Body of pancreas (tissue), 4 donors: ENCODE data around the gene PACSIN2. TPM values are rescaled to one million over a fixed set of nuclear protein-coding genes. Genes with fewer than 3 reads are reported as not detected.
A peak's percentile ranks its signal among the peaks of the same experiment; 100 is the strongest.

ENCODE experiments used
- ATAC-seq: fragments of 150-250 bp; one replicate; pipeline ENCODE4 v1.9.1; 2016
- DNase-seq, 4 donors: peaks; one replicate each; pipeline ENCODE4 v3.0.0-alpha.2; 2019
- H3K27ac ChIP-seq, 4 donors: fragments of 200-600 bp; sonication (generic); 1 replicate in 3 of 4; 2 replicates in 1 of 4; pipeline versions ENCODE4 v1.5.1 to v1.6.1; 2016 to 2019; ENCODE audit warnings: mild to moderate bottlenecking in 1 of 4, mixed read lengths in 1 of 4, moderate library complexity in 1 of 4
- H3K27me3 ChIP-seq, 2 donors: fragments of 200-600 bp; sonication (generic); one replicate each; pipeline ENCODE4 v1.6.0; 2016; ENCODE audit warnings: mild to moderate bottlenecking in 1 of 2
- H3K36me3 ChIP-seq, 2 donors: fragments of 200-600 bp; sonication (generic); replicated peaks in 1 of 2; 2 replicates each; pipeline ENCODE4 v1.5.1; 2016; ENCODE audit warnings: low read depth in 2 of 2; ENCODE audit not compliant: insufficient read depth in 1 of 2
- H3K4me1 ChIP-seq: fragments of 200-600 bp; sonication (generic); one replicate; pipeline ENCODE4 v1.6.0; 2016
- H3K4me3 ChIP-seq, 2 donors: fragments of 200-600 bp; sonication (generic); 1 replicate in 1 of 2; 2 replicates in 1 of 2; pipeline ENCODE4 v1.5.1; 2016 to 2019
- H3K9me3 ChIP-seq, 3 donors: fragments of 200-600 bp; sonication (generic); 1 replicate in 2 of 3; 2 replicates in 1 of 3; pipeline ENCODE4 v1.5.1; 2016
- POLR2A ChIP-seq, 3 donors: fragments of 450-650 bp; IDR thresholded peaks; one replicate each; pipeline ENCODE4 v1.6.1; 2016; ENCODE audit warnings: antibody characterized with exemption in 3 of 3, mild to moderate bottlenecking in 2 of 3
- WGBS, 2 donors: methylation state at CpG; one replicate each; pipeline ENCODE4 v1.1.5; 2017; 5-methylcytosine and 5-hydroxymethylcytosine counted together
- intact Hi-C: fragments of 100-400 bp; cut with DNase I; formaldehyde crosslinking; loops from one replicate; pipeline ENCODE4 v1.15.1; 2023
- total RNA-seq, 2 donors: library from RNA; depleted of rRNA; stranded (reverse); fragments of >200 nt; gene quantifications; one replicate each; pipeline ENCODE4 v1.1.0, GENCODE V29; 2016
- TF ChIP-seq, protein P1 (sequence below), 7 experiments: fragments of 450-650 bp in 4 of 7; fragments of 200-600 bp in 3 of 7; sonication (generic) in 3 of 7; IDR thresholded peaks; one replicate each; pipeline ENCODE4 v1.5.1; 2016 to 2019; ENCODE audit warnings: antibody characterized with exemption in 7 of 7

PACSIN2 gene
- total RNA-seq, 2 donors from 2014 or later = 117 to 118 TPM

DNA sequence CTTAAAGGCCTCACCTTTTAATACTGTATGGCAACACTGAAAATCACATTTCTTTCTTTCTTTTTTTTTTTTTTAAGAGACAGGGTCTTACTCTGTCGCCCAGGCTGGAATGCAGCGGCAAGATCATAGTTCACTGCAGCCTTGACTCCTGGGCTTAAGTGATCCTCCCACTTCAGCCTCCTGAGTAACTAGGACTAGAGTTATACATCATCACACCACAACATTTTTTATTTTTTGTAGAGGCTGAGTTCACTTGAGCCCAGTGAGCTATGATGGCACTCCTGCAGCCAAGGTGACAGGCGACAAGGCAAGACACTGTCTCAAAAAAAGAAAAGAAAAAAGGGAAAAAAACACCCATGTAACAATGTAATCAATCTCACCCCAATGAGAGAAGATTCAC is 167.8 kb downstream of the PACSIN2 start:
- Histone ChIP-seq H3K9me3 (no peaks in the 10 kb centered on the region), H3K27me3 (no peaks in the 10 kb centered on the region), H3K36me3 (peaks cover 0 to 6% of the 10 kb centered on the region in 2 donors), H3K27ac (no peak overlapping the region), H3K4me1 (peaks cover 46% of the 10 kb centered on the region), H3K4me3 (no peak overlapping the region)
- no peak for DNase-seq
- no peak for ATAC-seq
- WGBS, 2 donors = 93 to 94% methylated on average over 3 of the region's 3 CpGs
- TF ChIP-seq POLR2A (IDR thresholded peaks at IDR 0.05) = no peak
- TF ChIP-seq, protein P1, sequence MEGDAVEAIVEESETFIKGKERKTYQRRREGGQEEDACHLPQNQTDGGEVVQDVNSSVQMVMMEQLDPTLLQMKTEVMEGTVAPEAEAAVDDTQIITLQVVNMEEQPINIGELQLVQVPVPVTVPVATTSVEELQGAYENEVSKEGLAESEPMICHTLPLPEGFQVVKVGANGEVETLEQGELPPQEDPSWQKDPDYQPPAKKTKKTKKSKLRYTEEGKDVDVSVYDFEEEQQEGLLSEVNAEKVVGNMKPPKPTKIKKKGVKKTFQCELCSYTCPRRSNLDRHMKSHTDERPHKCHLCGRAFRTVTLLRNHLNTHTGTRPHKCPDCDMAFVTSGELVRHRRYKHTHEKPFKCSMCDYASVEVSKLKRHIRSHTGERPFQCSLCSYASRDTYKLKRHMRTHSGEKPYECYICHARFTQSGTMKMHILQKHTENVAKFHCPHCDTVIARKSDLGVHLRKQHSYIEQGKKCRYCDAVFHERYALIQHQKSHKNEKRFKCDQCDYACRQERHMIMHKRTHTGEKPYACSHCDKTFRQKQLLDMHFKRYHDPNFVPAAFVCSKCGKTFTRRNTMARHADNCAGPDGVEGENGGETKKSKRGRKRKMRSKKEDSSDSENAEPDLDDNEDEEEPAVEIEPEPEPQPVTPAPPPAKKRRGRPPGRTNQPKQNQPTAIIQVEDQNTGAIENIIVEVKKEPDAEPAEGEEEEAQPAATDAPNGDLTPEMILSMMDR (IDR thresholded peaks at IDR 0.05) = no peak
- intact Hi-C loops = no loop called here

DNA sequence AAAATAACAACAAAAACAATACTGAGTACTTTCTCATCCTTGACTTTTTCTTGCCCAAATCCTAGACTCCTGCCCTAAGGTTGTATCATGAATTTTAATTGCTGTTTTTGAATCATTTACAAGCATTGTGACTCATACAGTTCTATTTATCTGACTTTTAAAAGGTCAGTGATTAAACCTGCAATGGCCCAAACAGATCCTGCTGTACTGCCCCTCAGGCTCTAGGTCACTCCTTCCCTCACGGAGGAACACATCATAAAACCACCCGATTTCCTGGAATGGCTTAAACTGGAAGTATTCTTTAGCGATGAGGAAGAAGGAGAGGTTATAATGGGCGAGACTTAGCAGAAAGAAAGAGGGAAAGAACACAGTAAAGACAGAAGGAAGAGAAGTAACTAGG is 170.2 kb downstream of the PACSIN2 start:
- intact Hi-C loops = no loop called here
- Histone ChIP-seq H3K4me1 (peaks cover 31% of the 10 kb centered on the region), H3K27me3 (no peaks in the 10 kb centered on the region), H3K27ac (peak overlapping the region in 3 of 4 donors; percentile 16 to 50 (median 50)), H3K36me3 (peaks cover 0 to 18% of the 10 kb centered on the region in 2 donors), H3K9me3 (no peaks in the 10 kb centered on the region), H3K4me3 (no peak overlapping the region)
- peak; percentile 37 for ATAC-seq
- 46 to 55% methylated on average over 4 of the region's 4 CpGs for WGBS, 2 donors
- TF ChIP-seq, protein P1 (IDR thresholded peaks at IDR 0.05) = no peak
- no peak for TF ChIP-seq POLR2A (IDR thresholded peaks at IDR 0.05)
- DNase-seq = no peak

DNA sequence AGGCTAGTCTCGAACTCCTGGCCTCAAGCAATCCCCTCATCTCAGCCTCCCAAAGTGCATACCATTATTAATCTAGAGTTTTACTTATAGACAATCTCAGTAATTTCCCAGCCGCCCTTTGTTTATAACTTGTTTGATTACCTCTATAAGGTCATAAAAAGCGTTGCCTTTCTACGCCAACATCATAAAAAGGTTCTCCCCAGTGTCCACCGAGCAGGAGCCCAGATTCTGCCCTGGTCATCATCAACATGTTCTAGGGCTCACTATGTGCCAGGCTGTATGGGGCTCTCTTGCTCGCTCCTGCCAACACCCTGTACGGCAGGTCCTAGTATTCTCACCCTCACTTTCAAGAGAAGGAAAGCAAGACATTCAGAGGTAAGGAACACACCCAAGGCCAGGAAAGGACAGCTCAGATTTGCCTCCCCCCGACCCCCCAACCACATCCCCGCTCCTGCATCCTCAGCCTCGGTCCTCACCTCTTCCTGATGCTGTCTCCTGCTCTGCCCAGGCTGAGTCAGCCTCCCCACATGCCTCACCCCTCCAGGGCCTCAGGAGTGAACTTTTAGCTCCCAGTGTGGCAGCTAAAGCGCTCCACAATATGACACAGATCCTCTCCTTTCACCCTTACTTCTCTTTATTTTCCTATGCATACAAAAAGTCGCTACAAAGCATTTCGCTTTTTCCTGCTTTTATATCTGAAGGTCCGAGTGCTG is 172.1 kb downstream of the PACSIN2 start:
- Histone ChIP-seq H3K9me3 (no peaks in the 10 kb centered on the region), H3K27ac (no peak overlapping the region), H3K27me3 (no peaks in the 10 kb centered on the region), H3K4me3 (no peak overlapping the region), H3K36me3 (peaks cover 0 to 20% of the 10 kb centered on the region in 2 donors), H3K4me1 (peaks cover 15% of the 10 kb centered on the region)
- intact Hi-C loops = no loop called here
- no peak for DNase-seq
- TF ChIP-seq, protein P1 (IDR thresholded peaks at IDR 0.05) = no peak
- no peak for TF ChIP-seq POLR2A (IDR thresholded peaks at IDR 0.05)
- 89 to 95% methylated on average over 13 to 14 of the region's 14 CpGs for WGBS, 2 donors
- no peak for ATAC-seq

DNA sequence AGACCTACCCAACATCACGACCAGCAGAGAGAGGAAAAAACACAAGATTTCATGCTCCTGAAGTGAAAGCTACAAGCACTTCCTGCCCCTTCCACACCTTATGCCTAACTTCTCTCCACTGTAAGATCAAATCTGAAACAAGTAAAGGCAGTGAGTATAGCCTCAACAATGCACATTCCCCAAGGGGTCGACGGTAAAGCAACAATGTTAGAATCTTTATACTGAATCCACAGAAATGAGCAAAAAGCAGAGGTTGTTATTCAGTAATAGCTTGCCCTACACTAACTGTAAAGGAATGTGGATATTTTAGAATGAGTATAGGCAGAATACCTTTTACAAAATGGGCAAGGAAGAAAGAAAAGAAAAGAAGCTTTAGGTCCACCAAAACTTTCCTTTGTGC is 173.5 kb downstream of the PACSIN2 start:
- intact Hi-C loops = no loop called here
- 59 to 76% methylated on average over 3 of the region's 3 CpGs for WGBS, 2 donors
- ATAC-seq (no peak), DNase-seq (no peak)
- Histone ChIP-seq H3K4me1 (peaks cover 8% of the 10 kb centered on the region), H3K27me3 (no peaks in the 10 kb centered on the region), H3K36me3 (peaks cover 0 to 22% of the 10 kb centered on the region in 2 donors), H3K27ac (no peak overlapping the region), H3K4me3 (no peak overlapping the region), H3K9me3 (no peaks in the 10 kb centered on the region)
- TF ChIP-seq POLR2A (IDR thresholded peaks at IDR 0.05) = no peak
- TF ChIP-seq, protein P1 (IDR thresholded peaks at IDR 0.05) = no peak

DNA sequence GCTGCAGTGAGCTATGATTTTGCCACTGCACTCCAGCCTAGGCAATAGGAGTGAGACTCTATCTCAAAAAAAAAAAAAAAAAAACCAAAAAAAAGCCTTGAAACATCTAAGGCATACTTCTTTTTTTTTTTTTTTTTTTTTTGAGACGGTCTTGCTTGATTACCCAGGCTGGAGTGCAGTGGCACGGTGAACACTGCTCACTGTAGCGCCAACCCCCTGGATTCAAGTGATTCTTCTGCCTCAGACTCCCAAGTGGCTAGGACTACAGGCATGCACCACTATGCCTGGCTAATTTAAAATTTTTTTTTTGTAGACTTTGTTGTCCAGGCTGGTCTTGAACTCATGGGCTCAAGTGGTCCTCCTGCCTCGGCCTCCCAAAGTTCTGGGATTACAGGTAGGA is 177.4 kb downstream of the PACSIN2 start:
- WGBS, 2 donors = 82 to 88% methylated on average over 4 of the region's 4 CpGs
- ATAC-seq (no peak), DNase-seq (no peak)
- Histone ChIP-seq H3K4me1 (no peaks in the 10 kb centered on the region), H3K36me3 (peaks cover 0 to 32% of the 10 kb centered on the region in 2 donors), H3K9me3 (no peaks in the 10 kb centered on the region), H3K27ac (no peak overlapping the region), H3K4me3 (no peak overlapping the region), H3K27me3 (no peaks in the 10 kb centered on the region)
- no peak for TF ChIP-seq POLR2A (IDR thresholded peaks at IDR 0.05)
- TF ChIP-seq, protein P1 (IDR thresholded peaks at IDR 0.05) = no peak
- intact Hi-C loops = no loop called here
